Stimulated activated CD4-positive, alpha-beta T cell treated with anti-CD3 and anti-CD28 coated beads, Interleukin-1b, Interleukin-23, amount 100 ng/mL, for 4 hours (primary cell): ENCODE data around the gene CROT.

Experiments
- DNase-seq, 2 donors: peaks; one replicate each; pipeline ENCODE4 v3.0.0-alpha.2; 2020; ENCODE audit warnings: low read depth in 2 of 2

Gene CROT

DNA sequence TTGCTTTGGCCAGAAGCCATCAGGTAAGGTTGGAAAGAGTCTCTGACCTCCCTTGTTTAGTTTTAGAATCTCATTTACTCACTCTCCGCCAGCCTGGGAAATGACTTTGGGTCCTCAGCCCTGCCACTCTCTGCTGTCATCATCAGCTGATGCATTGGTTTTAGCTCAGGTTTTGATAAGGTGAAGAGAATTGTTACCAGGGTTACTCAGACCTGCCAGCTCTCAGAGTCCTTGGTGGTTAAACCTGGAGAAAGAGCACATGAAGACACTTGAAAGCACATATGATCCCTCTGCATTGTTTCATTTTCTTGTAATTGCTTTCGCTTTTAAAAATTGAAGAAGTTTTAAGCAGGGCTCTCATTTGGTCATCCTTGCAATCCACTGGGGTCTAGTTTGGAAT lies 4.0 kb upstream of the CROT start:
- DNase-seq, result no peak

DNA sequence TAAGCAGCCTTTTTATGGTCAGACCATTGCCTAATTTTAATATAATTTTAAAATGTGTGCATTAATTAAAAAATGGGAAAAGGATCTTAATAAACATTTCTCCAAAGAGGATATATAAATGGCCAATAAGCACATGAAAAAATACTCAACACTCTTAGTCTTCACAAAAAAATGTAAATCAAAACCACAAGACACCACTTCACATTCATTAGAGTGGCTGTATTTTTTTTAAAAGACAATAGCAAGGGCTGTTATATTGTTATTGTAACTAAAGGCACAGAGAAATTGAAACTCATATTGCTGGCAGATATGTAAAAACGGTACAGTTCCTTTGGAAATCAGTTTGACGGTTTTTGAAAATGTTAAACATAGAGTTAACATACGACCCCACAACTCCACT lies 3.2 kb upstream of the CROT start:
- no peak for DNase-seq

DNA sequence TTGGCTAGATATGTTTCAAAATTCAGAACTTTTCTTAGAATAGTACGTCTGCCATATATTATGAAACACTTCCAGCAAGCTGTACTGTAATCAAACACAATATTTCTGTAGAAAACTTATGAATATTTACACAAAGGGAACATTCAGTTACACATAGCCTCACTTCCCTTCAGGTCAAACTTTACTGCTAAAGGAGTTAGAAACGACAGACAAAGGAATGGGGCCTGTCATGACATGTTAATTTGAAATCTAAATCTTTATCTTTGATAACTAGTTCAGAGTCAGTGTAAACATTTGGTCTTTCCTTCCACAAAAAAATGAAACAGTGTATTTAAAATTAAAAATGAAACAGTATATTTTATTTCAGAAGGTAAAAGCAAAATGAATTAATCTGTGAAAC lies 1.0 kb upstream of the CROT start:
- no peak for DNase-seq

DNA sequence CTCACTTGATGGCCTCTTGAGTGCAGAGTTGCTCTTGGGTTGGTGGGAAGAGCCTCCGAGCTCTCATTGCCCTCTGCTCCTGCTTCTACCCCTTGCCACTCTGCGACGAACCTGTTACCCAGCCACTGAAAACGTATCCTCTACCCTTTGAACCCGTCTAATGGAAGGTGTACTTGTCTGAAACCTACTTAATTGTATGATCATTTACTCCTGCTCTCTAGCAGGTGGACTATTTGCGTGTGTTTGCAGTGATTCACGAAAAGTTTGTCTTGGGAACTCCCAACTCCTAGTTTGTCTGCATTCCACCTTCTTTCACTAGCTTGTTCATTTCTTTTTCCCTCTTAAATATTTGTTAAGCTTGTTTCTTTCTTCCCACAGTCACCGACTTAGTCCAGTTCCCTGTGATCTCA lies 503 bp downstream of the CROT start:
- no peak for DNase-seq

DNA sequence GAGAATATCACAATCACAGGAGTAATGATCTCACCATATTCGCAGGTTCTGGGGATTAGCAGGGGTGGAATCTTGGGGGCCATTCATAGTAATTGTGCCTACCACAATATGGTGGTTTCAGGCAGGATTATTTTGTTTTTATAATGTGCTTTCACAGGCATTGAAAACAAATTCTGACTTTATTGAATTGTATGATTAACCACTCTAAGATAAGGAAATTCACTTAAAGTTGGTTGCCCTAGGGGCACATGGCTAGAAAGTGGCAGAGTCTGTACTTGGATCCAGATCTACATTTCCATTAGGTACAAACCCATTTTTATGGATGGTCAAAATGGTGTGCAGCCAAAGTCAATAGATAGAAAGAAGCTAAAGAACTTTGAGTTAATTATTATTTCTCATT lies 1.7 kb downstream of the CROT start:
- DNase-seq, result no peak

DNA sequence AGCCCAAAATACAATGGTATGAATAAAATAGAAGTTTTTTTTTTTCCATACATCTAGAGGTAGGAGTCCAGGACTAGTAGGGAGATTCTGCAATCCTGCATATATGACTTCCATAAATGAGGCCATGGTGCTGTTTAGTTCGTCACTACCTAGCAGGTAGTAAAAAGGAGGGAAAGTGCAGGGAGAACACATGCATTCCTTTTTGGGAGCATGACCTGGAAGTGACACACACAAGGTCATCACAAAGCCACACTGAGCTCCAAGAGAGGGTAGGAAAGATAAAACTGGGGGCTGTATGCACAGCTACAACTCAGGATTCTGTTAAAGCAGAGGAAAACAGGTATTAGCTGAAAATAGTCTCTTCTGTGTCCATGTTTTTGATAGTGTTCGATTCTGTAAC lies 2.2 kb downstream of the CROT start:
- DNase-seq, result no peak

DNA sequence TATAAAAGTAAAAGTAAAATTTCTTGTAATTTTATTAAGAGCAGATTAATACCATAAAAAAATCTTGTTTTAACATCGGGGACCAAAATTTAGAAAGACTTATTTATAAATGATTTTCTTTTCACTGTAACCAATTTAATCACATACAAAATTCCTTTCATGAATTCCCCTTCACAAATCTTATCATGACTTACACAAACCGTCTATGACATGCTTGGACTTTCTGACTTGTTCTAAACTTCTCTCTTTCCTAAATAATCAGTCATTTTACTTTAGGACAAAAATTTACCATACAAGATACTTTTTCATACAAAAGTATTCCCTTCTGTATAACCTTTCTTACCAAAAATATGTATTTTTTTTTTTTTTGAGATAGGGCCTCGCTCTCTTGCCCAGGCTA lies 9.3 kb downstream of the CROT start:
- DNase-seq, result no peak

DNA sequence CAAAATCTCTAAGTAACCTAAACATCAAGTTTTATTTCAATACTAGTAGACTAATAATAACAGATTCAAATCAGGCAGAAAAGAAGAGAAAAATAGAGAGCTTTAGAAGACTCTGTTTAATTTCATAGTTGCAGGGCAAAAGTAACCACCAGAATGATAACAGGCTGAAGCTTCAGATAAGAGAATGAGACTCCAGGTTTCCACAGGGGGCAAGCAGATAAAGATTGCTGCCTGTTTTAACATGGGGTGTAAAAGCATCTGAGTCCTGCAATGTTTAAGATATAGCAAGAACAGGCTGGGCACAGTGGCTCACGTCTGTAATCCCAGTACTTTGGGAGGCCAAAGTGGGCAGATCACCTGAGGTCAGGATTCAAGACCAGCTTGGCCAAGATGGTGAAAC lies 11.0 kb downstream of the CROT start:
- no peak for DNase-seq

DNA sequence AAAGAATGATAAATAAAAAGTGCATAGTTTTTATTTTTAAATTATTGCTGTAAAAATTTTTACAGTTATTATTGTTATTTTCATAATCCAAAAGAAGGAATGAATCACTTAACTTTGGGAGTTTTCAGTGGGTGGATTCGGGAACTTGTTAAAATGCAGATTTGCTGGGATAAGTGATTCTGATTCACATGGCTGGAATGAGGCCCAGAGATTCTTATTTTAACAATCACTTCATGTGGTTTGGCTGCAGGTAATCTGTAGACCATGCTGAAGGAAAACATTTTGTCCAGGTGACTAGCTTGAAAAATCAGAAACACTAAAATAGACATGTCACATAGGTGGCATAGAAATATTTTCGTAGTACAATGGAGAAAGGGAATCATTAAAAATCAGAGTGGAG lies 13.9 kb downstream of the CROT start:
- DNase-seq, result no peak

DNA sequence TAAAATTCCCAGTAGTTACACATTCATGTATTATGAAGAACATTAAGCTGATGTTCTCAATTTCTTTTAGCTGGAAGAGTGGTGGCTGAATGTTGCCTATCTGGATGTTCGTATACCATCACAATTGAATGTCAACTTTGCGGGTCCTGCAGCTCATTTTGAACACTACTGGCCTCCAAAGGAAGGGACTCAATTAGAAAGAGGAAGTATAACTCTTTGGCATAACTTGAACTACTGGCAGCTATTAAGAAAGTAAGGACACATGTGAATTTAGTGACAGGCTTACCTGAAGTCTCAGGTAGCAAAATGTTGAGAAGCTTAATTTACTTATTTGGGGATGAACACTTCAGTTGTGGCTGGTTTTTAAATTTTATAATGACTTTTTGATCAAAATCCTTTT lies 15.9 kb downstream of the CROT start:
- DNase-seq, result no peak

DNA sequence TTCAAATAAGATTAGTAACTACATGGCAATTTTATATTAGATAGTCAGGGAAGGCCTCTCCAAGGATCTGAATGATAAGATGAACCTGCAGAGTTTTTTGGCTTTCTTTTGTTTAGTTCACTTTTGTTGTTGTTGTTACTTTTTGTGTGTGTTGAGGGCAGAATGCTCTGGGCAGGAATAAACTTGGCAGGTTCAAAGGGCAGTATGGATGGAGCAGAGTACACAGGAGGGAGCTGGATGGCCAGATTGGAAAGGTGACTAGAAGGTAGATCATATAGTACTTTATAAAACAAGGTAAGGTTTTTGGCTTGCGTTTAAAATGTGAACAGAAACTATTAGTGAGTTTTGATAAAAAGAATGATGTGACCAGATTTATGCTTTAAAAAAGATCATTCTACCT lies 17.9 kb downstream of the CROT start:
- no peak for DNase-seq

DNA sequence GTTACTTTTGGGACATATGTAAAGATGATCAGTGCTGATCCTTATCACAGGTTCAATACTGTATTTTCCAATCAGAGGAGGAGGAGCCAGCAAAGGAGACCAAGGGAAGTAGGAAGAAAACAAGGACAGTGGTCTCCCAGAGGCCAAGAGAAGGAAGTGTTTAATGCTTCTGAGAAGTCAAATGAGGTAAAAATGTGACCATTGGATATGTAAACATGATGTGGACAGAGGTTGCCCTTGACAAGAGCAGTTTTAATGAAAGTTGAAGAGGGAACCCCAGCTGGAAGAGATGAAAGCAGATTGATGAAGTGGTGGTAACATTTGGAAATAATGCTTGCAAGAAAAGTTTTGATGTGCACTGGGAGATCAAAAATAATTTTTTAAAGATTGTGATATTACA lies 18.8 kb downstream of the CROT start:
- DNase-seq, result no peak

DNA sequence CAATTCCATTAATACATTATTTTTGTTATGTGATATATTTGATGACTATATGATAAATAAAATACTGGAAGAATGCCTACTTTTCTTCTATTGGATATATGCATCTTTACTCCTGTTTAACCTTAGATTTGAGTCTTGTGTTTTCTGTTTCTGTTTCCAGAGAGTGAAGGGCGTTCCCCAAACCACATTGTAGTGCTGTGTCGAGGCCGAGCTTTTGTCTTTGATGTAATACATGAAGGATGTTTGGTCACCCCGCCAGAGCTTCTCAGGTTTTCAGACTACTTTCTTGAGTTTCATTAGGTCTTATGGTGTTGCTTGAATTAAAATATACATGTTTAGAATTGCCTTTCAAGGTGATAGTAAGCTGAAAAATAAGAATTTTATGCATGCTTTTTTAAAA lies 23.8 kb downstream of the CROT start:
- no peak for DNase-seq

DNA sequence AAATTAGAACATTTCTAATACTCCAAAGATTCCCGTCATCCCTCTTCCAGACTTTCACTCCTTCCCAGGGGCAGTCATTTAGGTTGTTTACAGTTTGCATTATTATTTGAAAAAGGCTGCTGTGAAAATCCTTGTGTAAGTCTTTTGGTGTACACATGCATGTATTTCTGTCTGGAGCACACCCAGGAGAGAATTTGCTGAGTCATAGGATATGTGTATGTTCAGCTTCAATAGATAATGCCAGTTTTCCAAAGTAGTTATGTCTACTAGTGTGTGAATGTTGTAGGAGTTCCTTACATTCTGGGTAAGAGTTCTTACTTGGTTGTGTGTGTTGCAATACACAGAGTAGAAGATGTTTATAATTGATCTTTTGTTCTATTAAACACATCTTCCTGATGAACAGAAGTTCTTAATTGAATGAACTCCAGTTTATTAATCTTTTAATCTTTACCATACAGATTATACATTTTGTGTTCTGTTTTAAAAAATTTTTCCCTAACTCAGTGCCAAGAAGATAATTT lies 25.3 kb downstream of the CROT start:
- DNase-seq, result no peak

DNA sequence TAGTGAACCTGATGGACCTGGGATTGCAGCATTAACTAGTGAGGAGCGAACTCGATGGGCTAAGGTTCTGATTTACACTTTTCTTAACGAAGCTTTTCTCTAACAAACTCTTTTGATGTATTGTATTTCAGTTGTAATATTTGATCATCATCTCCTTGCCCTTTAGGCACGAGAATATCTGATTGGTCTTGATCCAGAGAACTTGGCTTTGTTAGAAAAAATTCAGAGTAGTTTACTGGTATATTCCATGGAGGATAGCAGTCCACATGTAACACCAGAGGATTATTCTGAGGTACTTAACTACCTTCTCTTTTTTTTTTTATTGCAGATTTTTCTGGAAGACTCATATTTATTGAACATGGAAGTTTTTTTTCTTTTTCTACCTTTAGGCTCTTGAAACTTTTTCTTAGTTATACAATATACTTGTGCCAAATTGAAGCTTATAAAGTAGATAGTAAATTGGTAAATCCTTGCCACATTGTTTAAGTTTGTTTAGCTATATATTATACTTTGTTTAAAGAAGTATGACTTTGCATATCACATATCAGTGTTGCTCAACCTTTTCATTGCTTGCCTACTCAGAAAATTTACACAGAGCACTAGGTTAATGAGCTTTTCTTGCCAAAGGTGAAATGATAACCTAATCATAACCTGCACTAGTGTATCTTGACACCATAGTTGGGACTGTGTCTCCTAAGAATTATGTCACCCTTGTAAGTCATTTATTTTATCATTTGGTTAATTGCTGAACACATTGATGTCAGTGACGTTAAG lies 30.4 kb downstream of the CROT start:
- no peak for DNase-seq

DNA sequence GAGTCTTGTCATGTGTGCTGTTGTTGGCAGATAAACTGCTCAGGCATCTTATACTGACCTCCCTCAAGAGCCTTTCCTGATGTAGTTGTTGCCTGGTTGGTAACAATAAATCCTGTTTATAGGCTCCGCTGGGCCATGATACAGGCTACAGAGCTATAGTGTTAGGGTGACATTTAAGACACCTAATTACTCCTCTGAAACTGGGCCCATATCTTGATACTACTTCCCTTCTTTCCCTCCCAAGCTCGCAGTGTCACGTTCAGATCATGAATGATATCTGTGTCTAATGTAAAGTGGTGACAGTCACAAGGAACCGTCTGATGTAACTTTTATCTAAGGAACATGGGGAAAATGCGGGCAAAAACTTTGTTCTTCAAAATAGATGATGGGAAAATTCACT lies 35.4 kb downstream of the CROT start:
- DNase-seq, result no peak

DNA sequence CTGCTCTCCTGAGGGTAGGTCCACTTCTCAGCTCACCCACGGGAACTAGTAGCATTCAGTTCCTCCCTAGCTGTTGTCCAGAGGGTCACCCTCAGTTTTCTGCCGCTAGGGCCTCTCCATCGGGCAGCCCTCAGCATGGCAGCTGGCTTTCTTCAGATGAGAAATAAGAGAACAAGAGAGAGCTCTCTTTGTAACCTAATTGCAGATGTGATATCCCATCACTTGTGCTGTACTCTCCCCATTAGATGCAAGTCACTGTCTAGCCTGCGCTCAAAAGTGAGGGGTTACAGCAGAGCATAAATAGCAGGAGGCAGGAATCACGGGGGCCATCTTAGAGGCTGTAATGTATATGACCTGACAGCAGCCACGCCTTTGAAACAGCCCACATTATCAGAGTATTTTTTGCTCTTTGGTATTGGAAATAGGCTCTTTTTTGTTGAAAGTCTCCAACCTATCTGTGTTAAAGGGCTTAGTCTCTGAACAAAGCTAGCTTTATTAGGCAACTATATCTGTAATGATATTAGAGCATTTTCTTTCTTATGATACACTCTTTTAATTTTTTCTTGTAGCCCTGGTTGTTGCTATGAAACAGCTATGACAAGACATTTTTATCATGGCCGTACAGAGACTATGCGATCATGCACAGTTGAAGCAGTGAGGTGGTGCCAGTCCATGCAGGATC lies 45.7 kb downstream of the CROT start:
- no peak for DNase-seq

DNA sequence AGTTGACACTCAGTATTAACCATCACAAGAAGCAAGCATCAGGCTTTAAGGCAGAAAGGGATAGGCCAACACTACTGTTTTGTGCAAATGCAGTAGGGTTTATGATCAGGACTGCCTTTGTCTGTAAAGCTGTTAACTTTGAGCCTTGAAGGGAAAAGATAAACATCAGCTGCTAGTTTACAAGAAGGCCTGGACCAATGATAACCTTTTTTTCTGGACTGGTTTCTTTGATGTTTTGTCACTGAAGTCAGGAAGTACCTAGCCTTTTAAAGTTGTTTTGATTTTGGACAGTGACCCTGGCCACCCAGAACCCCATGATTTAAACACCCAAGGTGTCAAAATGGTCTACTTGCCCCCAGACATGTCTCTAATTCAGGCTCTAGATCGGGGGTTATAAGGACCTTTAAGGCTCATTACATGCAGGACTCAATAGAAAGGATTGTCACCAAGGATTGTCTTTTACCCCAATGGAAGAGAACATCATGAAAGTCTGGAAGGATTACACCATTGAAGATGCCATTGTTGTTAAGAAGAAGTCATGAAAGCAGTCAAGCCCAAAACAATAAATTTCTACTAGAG lies 50.1 kb downstream of the CROT start:
- no peak for DNase-seq

DNA sequence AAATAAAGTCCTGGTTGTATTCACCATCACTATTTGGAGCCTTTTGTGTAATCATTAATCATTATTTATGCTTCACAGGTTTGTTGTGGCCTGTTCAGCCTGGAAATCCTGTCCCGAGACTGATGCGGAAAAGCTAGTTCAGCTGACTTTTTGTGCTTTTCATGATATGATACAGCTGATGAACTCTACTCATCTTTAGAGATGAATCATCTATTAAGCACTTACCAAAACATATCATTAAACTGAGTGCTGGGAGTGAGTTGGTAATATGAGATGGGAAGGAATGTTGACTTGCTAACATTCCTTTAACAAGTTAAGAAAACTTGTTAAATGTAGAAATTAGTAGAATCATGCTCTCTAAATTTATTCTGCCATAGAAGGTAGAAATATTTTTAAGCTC lies 53.0 kb downstream of the CROT start:
- DNase-seq, result no peak

DNA sequence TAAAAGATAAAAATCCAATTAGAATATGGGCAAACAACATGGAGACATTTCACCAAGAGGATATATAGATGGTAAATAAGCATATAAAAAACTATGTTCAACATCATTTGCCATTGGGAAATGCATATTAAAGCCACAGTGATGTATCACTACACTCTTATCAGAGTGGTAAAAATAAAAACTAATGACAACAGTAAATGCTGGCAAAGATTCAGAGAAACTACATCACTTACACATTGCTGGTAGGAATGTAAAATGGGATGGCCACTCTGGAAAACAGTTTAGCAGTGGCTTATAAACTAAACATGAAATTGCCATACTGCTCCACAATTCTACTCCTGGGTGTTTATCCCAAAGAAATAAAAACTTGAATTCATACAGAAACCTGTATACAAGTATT lies 59.2 kb downstream of the CROT start:
- no peak for DNase-seq

DNA sequence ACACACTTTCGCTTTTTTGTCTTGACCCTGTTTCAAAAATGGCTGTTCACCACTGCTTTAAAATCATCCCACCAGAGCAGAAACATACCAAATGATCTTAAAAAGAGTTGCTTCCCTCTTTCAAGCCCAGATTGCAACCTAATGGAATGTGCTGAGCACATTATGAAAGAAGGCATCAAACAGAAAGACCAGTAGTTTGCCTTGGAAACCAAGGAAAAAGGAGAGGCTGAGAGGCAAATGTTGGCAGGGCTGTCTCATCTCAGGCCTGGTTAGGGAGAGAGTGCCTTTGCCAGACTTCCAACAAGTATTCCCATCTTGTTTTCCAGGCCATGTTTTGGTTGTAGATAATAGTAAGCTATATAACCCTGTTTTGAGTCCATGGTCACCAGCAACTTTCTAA lies 65.7 kb downstream of the CROT start:
- no peak for DNase-seq

DNA sequence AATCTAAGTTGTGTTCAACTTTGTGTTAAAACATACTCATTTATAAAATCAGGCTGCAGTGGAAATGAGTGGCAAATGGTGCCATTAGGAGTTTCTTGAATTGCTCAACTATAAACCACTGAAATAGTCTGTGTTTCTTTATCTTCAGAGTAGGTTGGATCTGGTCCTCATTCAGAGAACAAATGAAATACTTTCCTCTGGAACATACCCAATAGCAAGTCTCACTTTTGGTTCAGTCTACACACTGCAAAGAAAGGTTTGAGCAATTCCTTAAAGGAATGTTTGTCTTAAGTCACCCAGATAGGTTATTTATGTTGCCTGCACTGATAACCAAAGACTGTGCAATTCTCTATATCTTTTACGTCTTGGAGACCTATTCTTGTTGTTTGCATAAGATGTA lies 67.6 kb downstream of the CROT start:
- no peak for DNase-seq
